Ovary (tissue), 3 donors: ENCODE measurements around the gene MPND.

Experiments used
- EP300 ChIP-seq: sonication (generic); formaldehyde crosslinking; IDR thresholded peaks from one replicate; pipeline ENCODE4 v1.6.1; 2017; ENCODE audit warnings: antibody characterized with exemption
- POLR2A ChIP-seq: fragments of 450-650 bp; IDR thresholded peaks from one replicate; pipeline ENCODE4 v1.6.1; 2017; ENCODE audit warnings: antibody characterized with exemption, mild to moderate bottlenecking, moderate library complexity
- TF ChIP-seq, protein P1 (sequence below), 3 donors: fragments of 450-650 bp in 2 of 3; fragments of 200-600 bp in 1 of 3; IDR thresholded peaks; one replicate each; pipeline versions ENCODE4 v1.5.1 to v1.8.0; 2016 to 2022; ENCODE audit warnings: antibody characterized with exemption in 3 of 3, mild to moderate bottlenecking in 1 of 3
- donor health status: DM: no; HTN: no; CAD: no.

DNA sequence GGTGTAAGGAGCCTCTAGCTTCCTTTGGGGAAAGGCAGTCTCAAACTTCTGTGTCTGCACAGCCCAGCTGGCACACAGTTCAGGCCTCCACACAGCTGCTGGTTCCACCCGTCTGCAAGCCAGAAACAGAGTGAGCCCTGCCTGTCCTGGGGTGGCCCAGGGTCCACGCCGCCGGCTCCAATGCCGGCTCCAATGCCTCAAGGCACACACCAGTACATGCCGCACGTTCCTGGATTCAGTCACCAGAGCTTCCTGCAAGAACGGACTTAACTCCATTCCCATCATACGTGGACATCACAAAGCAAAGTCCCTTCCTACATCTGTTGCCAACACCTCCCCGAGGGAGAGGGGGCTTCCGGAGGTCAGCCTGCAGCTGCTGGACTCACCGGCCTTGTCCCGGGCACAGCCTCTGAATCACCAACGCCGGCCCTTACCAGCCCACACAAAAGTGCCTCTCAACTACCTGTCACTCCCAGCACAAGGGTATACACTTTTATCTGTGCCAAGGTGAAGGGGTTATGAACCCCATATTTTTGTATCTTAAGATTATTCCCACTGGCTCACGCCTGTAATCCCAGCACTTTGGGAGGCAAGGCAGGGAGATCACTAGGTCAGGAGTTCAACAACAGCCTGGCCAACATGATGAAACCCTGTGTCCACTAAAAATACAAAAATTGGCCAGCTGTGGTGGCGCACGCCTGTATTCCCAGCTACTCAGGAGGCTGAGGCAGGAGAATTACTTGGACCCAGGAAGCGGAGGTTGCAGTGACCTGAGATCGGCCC, 48.5 kb downstream of the MPND start:
- TF ChIP-seq, protein P1, sequence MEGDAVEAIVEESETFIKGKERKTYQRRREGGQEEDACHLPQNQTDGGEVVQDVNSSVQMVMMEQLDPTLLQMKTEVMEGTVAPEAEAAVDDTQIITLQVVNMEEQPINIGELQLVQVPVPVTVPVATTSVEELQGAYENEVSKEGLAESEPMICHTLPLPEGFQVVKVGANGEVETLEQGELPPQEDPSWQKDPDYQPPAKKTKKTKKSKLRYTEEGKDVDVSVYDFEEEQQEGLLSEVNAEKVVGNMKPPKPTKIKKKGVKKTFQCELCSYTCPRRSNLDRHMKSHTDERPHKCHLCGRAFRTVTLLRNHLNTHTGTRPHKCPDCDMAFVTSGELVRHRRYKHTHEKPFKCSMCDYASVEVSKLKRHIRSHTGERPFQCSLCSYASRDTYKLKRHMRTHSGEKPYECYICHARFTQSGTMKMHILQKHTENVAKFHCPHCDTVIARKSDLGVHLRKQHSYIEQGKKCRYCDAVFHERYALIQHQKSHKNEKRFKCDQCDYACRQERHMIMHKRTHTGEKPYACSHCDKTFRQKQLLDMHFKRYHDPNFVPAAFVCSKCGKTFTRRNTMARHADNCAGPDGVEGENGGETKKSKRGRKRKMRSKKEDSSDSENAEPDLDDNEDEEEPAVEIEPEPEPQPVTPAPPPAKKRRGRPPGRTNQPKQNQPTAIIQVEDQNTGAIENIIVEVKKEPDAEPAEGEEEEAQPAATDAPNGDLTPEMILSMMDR (IDR thresholded peaks at IDR 0.05) = no peak
- TF ChIP-seq POLR2A (no peak), EP300 (no peak)
